Effector CD4-positive, alpha-beta T cell (primary cell): ENCODE results near the gene SH2B2.
A peak's percentile ranks its signal among the peaks of the same experiment; 100 is the strongest.

ENCODE experiments used
- DNase-seq: peaks from one replicate; pipeline ENCODE4 v3.0.0-alpha.2; 2020

The SH2B2 gene

GRCh38 chr7:102268635-102269034, 18.0 kb upstream of the SH2B2 start:
- DNase-seq: no peak

DNA sequence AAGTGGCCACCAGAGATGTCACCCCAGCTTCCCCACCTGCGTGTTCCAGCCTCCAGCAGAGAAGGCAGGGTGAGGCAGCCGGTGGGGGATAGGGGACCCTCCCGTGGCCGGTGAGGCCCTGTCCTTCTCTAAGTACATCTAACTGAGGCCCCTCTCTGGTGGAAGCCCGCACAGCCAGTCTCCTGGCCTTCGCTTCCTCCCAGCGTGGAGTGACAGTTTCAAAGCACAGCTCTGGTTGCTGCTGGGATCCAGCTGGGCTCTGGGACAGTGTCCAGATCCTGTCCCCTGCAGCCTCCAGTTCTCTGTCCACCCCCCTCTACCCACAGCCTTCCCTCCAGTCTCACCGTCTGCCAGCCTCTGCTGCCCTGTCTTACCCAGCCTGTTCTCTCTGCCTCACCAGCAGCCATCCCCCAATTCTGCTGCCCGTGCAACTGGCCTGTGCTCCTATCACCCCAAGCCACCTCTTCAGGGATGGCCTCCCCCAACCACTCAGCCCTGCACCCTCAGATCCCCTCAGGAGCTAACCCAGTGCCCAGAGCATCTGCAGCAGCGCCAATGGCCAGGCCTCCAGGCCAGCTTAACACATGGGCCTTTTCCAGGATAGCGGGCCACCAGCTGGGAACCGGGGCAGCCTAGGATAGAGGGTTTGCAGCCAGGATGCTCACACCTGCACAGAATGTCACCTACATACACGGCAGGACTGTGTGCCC, 16.3 kb upstream of the SH2B2 start:
- DNase-seq: no peak

- DNase-seq: no peak
Measured at GRCh38 chr7:102271158-102271798, 15.4 kb upstream of the SH2B2 start.

GRCh38 chr7:102272075-102272916, 14.4 kb upstream of the SH2B2 start:
- peak; percentile 78 for DNase-seq

- DNase-seq: no peak
Measured at GRCh38 chr7:102272917-102273748, 13.5 kb upstream of the SH2B2 start.

- no peak for DNase-seq
Measured at GRCh38 chr7:102273749-102274712, 12.6 kb upstream of the SH2B2 start.

- DNase-seq: no peak
Measured at GRCh38 chr7:102275123-102275703, 11.5 kb upstream of the SH2B2 start.

GRCh38 chr7:102277901-102278300, 8.8 kb upstream of the SH2B2 start:
- DNase-seq: no peak

GRCh38 chr7:102279537-102280400, 6.9 kb upstream of the SH2B2 start:
- DNase-seq: peak; percentile 55

GRCh38 chr7:102280521-102280920, 6.1 kb upstream of the SH2B2 start:
- DNase-seq: no peak

DNA sequence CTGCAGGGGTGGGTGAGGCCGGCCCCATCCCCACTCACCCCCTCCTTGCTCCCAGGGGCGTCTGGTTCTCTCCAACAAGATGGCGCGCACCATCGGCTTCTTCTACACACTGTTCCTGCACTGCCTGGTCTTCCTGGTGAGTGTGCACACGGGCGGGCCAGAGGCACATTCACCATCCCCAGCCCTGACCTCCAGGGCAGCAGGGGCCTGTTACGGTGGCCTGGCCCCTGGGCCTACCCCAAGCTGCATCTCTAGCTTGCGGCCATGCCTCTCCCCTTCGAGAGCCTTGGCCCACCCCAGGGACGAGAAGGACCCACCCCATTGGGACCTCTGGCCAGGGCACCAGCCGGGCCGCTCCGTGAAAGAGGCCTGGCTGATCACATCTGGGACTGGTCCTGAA, 4.9 kb upstream of the SH2B2 start:
- DNase-seq: no peak

- DNase-seq: no peak
Measured at GRCh38 chr7:102282465-102283362, 4.0 kb upstream of the SH2B2 start.

DNA sequence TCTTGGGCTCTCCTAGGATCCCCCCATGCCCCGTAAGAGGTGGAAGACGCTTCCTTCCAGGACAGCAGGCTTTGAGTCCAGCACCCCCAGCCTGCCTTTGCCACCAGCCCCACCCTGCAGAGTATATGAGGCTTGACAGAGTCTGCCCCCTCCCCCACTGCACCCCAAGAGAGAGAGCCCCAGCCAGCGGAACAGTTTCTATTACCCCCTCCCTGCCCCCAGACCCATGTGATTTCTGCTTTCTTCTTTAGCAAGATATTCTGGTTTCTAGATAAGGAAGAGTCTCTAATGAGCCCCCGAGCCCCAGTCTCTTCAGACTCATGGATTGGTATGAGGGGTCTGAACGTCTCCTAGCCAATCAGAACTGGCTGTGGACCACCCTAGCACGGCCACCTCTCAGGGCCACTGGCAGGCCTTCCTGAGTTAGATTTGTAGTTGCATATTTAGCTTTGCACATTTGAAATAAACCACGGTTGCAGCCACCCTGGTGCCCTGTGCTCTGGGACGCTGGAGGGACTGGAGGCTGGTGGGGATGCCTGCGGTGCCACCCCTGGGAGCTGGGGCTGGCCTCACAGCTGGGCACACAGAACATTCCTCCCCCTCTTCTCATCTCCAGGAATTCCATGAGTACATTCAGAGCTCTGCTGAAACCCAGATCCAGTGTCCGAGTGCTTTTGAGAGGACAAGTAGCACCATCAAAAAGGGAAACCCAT, 3.0 kb upstream of the SH2B2 start:
- no peak for DNase-seq

- DNase-seq: peak; percentile 19
Measured at GRCh38 chr7:102284399-102284798, 2.3 kb upstream of the SH2B2 start.

DNA sequence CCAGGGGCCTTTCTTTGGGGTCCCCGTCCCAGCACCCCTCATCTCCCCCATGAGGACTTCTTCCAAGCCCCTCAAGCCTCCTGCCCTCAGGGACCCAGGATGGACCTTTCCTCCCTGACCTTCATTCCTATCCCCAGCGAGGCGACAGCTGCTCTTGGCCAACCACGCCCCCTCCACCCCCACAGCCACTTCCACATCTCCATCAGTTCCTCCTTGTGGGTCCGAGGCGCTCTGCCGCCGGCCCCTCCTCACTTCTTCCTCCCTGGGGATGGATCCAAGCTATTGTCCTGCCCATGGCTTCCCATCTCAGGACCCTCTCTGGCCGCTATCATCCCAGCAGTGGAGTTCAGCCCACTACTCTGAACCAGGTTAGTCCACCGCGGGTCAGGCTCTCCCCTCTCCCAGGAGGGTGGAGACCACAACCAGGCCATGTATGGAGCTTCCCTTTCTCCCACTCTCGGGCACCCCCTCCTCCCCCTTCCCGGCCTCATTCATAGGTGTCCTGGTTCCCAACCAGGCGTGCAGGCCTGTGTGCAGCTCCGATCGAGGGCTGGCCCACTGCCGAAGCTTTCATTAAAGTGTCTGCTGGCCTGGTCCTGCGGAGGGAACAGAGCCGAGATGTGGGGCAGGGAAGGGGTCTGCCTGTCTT, 1.7 kb upstream of the SH2B2 start:
- no peak for DNase-seq

GRCh38 chr7:102285540-102286236, 980 bp upstream of the SH2B2 start:
- no peak for DNase-seq
